Skin epidermis (tissue), 12 donors: ENCODE results near the gene KRT33A.
"Not testable (repeated sequence)": the region's sequence is repeated elsewhere in the genome, so short reads cannot be mapped to it uniquely, and the experiment has no call there.

Experiments
- H3K27ac ChIP-seq, 21 experiments: fragments of 200-600 bp; sonication (generic) in 11 of 21; one replicate each; pipeline ENCODE4 v1.5.0; 2020; ENCODE audit warnings: mild to moderate bottlenecking in 3 of 21, inconsistent platforms in 2 of 21, moderate library complexity in 2 of 21
- H3K4me3 ChIP-seq, 7 experiments: fragments of 200-600 bp; sonication (generic) in 2 of 7; one replicate each; pipeline ENCODE4 v1.5.0; 2020; ENCODE audit warnings: inconsistent platforms in 2 of 7, mild to moderate bottlenecking in 2 of 7, moderate library complexity in 1 of 7

The KRT33A gene

DNA sequence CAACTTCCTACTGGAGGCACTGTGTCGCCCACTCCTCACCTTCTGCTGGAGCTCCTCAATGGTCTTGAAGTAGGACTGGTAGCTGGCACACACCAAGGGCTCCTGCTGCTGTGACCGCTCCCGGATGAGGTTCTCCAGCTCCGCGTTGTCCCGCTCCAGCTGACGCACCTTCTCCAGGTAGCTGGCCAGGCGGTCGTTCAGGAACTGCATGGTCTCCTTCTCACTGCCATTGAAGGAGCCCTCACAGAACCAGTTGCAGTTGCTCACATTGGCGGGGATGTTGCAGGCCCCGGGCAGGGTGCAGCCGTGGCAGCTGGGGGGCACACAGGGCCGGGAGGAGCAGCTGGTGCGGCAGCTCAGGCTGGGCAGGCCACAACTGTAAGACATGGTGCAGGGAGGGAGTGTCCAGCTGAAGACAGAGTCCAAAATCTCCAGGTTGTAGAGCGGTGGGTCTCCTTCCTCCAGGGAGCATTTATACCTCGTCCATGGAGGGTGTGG is at the start of gene KRT33A:
Gene KRT33A (minus strand): TSS at position 448 of the 498 bp plus-strand sequence. CDS start 61 bp downstream, at position 387.
- H3K4me3 ChIP-seq, H3K27ac ChIP-seq: not testable (repeated sequence)

DNA sequence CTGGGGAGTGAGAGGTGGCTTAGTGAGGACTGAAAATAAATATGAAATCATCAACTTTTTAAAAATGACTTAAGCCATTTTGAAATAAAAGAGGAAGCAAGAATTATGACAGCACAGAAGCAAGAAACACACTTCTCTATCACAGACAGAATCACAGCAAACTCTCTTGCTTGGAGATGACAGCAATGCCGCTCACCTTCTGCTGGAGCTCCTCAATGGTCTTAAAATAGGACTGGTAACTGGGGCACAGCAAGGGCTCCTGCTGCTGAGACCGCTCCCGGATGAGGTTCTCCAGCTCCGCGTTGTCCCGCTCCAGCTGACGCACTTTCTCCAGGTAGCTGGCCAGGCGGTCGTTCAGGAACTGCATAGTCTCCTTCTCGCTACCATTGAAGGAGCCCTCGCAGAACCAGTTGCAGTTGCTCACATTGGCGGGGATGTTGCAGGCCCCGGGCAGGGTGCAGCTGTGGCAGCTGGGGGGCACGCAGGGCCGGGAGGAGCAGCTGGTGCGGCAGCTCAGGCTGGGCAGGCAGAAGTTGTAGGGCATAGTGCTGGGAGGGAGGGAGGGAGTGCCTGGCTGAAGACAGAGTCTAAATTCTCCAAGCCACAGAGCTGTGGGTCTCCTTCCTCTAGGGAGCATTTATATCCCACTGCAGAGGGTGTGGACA is 46.5 kb upstream of the KRT33A start, which contains the start of gene KRT31:
Gene KRT31 (minus strand): TSS at position 613 of the 665 bp plus-strand sequence. CDS start 69 bp downstream, at position 544.
- no peak within 1 kb of the TSS for H3K27ac ChIP-seq
- no peak within 1 kb of the TSS for H3K4me3 ChIP-seq

DNA sequence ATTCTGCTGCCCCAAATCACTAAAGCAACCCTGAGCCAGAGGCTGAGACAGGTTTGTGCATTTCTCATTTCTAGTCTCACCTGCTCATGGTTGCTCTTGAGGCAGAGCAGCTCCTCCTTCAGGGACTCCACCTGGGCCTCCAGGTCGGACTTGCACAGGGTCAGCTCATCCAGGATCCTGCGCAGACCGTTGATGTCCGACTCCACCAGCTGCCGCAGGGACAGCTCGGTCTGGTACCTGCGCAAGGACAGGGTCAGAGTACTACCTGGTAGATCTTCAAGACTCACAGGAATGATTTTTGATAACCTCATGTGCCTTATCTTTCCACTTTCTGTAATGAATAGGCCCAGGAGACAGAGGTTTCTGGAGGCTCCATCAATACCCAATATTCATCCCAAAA is 45.7 kb upstream of the KRT33A start:
- Histone ChIP-seq H3K4me3 (no peak overlapping the region), H3K27ac (no peak overlapping the region)

DNA sequence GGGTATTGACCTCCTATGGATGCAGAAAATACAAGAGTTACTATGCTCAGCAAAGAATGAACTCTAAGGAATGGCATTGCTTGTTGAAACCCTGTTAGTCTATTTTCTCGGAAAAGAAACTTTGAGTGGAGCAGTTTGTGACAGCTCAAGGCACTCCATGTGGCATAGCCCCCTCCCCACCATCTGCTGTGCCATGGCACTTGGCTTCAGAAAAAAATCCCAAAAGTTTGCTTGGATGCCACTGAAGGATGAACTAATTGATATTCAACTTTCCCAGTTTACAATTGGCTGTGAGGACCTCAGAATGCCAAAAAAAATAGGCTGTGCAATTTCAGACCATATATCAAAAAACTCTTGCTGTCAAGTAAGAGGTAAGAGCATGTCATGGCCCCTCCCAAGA is 45.0 kb upstream of the KRT33A start:
- H3K4me3 ChIP-seq: no peak overlapping the region

DNA sequence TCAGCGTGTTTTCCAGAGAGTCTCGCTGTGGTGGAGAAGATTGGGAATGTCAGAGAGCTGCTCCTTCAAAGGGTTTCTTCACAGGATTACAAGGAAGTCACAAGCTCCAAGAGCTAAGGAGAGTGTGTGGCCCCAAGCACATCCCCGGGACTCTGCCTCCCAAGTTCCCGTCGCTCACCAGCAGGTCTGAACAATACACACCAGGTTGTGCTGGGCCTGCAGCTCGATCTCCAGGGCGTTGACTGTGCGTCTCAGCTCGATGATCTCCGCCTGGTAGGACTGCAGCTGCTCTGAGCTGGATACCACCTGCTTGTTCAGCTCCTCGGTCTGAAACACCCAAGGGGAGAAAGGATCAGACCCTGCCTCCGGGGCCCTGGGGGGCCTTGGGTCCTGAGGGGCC is 44.4 kb upstream of the KRT33A start:
- peak overlapping the region in 9 of 21 experiments; percentile 29 to 74 (median 41) for H3K27ac ChIP-seq
- not testable (repeated sequence) for H3K4me3 ChIP-seq

More for the DNA sequence above, 45.0 kb upstream of the KRT33A start:
- peak overlapping the region in 8 of 21 experiments; percentile 29 to 74 (median 43) for H3K27ac ChIP-seq

DNA sequence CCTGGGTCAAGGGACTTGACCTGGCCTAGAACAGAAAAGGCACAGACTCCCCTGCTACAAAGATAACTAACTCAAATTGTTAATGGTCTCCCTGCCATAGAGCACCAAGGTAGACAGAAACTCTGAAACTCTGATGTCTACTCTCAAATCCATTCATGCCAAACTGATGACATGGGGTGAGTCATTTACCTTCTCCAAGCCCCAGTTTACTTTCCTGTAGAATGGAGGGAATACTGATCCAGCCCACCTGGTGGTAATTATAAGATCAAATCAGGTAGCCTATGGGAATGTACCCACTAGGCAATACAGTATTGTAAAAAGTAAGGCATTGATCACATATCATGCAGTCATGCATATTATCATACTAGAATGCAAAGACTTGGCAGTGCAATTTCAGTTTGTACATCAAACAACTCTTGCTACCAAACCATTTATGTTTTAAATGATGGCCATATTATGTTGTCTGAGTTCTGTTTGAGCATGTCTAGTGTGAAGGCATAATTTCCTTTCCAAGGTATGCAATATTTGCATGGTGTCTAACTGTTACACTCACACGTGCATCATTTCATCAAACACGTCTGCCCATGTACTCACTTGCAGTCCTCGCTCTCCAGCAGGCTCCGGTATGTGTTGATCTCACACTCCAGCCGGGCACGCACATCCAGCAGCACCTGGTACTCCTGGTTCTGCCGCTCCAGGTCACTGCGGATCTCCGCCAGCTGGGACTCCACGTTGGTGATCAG is 43.8 kb upstream of the KRT33A start:
- peak overlapping the region in 11 of 21 experiments; percentile 21 to 81 (median 45) for H3K27ac ChIP-seq
- no peak overlapping the region for H3K4me3 ChIP-seq

DNA sequence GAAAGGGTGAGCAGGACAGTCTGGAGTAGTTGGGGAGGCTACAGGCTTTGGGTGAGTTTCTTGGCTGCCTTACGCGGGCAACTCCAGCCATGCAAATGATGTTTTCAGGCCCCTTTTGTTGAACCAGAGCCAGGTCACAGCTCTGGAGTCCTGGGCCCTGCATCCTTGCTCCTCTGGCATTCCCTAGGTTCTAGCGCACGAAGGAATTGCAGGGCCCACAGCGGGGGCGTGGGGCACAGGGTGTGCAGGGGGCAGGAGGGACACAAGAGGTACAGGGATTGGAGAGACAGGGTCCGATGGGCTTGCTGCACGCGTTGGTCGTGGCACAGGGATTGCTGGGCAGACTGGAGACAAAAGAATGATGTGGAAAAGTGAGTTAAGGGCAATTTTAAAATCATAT is 43.2 kb upstream of the KRT33A start:
- Histone ChIP-seq H3K27ac (peak overlapping the region in 9 of 21 experiments; percentile 8 to 81 (median 52)), H3K4me3 (no peak overlapping the region)

DNA sequence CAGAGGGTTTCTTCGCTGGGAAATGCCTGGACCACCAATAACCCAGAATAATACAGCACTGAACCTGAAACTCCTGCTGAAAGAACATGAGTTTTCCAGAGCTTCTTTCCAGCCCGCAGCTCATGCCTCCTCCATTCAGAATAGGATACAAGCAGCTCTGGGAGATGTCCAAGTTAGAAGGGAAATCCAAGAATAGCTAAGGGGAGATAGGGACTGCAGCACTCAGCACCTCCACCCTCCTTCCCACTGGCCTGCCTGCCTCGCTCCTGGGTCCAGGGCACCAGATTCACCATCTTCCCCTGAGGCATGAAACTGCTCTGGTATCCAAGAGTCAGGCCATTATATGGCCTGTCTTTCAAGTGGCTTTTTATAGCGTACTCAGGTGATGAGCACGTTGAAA is 42.7 kb upstream of the KRT33A start:
- Histone ChIP-seq H3K4me3 (no peak overlapping the region), H3K27ac (peak overlapping the region in 5 of 21 experiments; percentile 35 to 81 (median 56))

DNA sequence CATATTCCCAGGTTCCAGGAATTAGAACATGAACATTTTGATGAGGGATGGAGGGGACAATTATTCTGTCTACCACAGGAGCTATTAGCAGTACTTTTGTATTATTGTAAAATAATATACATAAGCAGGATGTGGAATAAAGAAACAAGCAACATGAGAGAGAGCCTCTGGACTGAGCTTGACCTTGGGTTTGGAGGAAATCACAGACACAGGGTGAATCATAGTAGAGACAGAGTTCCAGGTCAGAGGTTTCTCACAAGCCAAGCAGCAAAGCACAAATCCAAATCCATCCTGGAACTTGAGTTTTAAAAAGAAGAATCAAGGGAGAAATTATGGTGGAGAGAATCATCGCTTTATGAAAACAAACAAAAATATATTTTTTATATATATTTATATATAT is 41.6 kb upstream of the KRT33A start:
- Histone ChIP-seq H3K27ac (no peak overlapping the region), H3K4me3 (no peak overlapping the region)

DNA sequence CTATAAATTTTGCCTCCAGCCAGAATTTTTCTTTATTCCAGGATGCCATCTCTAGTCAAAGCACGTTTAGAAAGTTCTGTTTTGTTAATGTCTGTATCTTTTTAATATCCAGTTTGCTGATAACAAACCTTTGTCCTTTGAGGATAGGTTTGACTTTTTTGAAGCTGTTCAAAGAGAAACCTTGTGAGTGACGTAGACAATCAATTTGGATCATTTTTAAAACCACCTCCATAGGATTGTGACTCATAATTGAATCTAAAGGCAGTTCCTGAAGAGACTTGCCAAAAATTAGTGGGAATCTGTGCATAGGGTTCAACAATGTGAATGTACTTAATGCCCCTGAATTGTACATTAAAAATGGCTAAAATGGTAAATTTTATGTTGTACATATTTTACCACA is 40.9 kb upstream of the KRT33A start:
- H3K4me3 ChIP-seq: no peak overlapping the region
- H3K27ac ChIP-seq: no peak overlapping the region

DNA sequence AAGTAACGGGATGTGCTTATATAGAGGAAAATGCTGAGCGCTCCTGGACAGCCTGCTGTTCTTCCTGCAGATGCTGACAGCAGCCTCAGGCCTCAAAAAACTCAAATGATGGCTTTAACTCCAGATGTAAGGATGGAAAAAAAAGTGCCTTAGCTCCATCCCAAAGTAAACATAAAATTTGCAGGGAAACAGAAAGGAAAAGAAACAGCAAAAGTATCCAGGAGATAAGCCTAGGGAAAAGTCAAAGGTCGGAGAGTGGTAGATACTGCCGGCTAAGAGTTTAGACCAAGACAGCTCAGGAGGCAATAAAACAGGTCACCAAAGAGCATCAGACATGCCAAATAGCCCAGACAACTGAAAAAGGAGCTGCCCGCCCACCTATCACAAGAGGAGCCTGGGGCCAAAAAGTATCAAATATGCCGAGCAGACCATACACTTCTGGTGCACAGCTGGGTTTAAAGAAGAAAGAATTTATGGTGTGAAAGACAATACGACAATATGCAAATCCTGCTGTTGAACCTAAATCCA is 39.8 kb upstream of the KRT33A start:
- H3K27ac ChIP-seq: no peak overlapping the region
- H3K4me3 ChIP-seq: no peak overlapping the region

DNA sequence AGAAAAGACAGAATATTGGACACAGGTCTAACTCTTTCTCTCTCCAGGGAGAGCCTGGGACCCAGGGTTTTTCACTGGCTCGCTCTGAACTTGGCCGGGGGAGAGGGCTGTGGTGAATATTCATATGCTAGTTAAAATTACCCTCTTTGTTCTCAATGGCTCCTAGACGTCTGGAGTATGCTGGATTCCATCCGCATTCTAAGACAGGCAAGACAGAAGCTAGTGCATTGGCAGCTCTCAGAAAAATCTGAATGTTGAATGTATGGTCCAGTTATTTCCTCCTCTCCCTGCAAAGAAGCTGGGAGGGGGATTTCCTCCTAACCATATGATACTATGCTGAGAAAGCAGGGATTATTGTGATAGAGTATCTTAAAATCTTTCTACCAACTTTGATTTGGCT is 37.0 kb upstream of the KRT33A start:
- H3K27ac ChIP-seq: no peak overlapping the region
- H3K4me3 ChIP-seq: no peak overlapping the region

DNA sequence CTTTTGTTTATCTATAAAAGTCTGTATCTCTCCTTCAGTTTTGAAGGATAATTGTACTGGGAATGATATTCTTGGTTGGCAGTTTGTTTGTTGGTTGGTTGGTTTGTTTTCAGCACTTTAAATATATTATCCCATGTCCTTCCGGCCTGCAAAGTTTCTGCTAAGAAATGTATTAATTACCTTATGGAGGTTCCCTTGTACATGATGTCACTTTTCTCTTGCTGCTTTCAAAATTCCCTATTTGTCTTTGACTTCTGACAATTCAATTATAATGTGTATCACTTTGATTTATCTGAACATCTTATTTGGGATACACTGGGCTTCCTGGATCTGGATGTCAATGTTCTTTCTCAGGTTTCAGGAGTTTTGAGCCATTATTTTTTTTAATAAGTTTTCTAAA is 35.6 kb upstream of the KRT33A start:
- Histone ChIP-seq H3K4me3 (no peak overlapping the region), H3K27ac (no peak overlapping the region)

DNA sequence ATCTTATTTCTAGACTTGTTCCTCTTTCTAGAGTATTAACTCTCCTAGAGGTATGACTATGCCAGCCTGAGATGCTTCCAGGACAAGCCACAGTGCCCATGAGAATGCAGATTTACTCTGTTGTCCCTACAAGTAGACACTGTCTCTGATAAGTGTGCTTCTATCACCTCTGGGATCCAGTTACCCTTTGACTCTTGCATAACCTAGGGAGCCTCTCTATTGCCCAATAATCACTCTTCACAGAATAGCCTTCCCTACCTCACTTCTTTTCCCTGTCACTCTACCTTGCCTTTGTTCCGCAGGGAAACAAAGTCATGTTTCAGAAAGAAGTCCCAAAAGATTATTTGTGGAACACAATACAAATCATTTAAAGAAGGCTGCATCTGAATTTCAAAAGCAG is 33.1 kb upstream of the KRT33A start:
- no peak overlapping the region for H3K4me3 ChIP-seq
- no peak overlapping the region for H3K27ac ChIP-seq

DNA sequence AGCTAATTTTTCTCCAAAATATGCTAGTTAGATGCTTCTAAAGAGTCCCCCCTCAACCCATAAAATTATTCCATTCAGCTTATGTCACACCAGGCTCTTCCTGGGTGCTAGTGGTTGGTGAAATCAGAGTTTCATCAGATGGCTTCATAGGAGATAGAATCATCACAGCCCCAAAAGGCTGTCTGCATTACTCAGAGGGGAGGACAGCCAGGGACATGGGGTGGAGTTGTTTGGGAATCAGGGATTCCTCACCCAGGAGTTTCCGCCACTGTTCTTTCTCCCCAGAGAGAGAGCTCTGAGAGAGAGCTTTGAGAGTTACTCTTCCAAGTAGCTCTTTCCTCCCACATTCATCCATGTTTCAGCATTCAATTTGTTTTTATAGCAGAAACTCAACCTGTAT is 31.8 kb upstream of the KRT33A start:
- Histone ChIP-seq H3K27ac (peak overlapping the region in 2 of 21 experiments; percentile 14 to 42), H3K4me3 (no peak overlapping the region)

DNA sequence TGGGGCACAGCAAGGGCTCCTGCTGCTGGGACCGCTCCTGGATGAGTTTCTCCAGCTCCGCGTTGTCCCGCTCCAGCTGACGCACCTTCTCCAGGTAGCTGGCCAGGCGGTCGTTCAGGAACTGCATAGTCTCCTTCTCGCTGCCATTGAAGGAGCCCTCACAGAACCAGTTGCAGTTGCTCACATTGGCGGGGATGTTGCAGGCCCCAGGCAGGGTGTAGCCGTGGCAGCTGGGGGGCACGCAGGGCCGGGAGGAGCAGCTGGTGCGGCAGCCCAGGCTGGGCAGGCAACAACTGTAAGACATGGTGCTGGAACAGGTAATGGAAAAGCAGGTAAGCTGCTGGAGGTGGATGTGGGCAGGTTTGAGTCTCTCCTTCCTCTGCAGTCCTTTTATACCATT is 31.3 kb upstream of the KRT33A start, which contains the start of gene KRT34:
Gene KRT34 (minus strand): TSS at position 364 of the 400 bp plus-strand sequence. CDS start 60 bp downstream, at position 304.
- H3K4me3 ChIP-seq: not testable (repeated sequence)
- peak within 1 kb of the TSS in 2 of 21 experiments; percentile 14 to 42 for H3K27ac ChIP-seq

DNA sequence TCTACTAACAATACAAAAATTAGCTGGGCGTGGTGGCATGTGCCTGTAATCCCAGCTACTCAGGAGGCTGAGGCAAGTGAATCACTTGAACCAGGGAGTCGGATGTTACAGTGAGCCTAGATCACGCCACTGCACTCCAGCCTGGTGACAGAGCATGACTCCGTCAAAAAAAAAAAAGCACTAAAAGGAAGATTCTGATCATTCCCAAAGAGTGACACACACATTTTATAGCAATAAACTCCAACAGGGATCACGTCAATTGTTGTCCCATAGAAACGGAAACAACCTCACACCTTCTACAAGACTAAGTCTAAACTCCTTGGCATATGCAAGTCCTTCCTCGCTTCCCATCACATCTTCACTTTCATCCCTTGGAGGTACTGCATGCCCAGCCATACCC is 29.5 kb upstream of the KRT33A start:
- not testable (repeated sequence) for H3K27ac ChIP-seq, H3K4me3 ChIP-seq

DNA sequence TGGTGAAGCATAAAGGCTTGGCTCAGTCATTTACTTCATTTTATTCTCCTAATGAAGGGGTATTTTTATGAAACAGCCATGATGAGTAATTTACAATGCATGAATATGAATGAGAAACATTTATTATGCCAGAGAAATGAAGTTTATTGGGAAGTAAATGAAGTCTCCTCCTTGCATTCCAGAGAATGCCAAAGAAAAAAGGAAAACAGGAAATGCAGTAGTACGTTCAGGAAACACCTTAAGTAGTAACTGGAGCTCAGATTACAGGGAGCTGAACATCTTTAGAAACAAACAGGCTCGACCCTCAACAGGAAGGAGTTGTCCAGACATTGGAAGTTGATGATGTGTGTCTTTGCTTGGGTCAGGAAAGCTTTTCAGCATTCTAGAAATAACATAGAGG is 26.9 kb upstream of the KRT33A start:
- Histone ChIP-seq H3K4me3 (no peak overlapping the region), H3K27ac (peak overlapping the region in 1 of 21 experiments; percentile 18)

DNA sequence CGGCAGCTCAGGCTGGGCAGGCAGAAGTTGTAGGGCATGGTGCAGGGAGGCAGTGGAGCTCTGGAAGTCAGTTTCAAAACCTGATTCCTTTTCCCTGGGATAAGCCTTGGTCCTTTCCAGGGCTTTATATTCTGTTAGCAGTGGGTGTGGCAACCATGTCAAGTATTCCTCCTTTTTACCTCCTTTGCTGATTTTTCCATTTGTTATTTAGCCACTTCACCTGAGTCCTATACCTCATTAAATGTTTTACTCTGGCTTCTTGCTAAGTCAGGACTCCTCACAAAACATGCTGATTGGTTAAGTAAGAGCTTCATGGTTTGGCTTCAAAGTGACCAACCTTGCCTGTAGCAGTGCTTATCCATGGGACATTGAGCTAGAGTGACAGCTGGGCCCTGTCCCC is 19.1 kb upstream of the KRT33A start, which contains the start of gene KRT33B:
Gene KRT33B (minus strand): TSS at position 101 of the 400 bp plus-strand sequence. CDS start 63 bp downstream, at position 38.
- no peak within 1 kb of the TSS for H3K27ac ChIP-seq
- H3K4me3 ChIP-seq: no peak within 1 kb of the TSS

DNA sequence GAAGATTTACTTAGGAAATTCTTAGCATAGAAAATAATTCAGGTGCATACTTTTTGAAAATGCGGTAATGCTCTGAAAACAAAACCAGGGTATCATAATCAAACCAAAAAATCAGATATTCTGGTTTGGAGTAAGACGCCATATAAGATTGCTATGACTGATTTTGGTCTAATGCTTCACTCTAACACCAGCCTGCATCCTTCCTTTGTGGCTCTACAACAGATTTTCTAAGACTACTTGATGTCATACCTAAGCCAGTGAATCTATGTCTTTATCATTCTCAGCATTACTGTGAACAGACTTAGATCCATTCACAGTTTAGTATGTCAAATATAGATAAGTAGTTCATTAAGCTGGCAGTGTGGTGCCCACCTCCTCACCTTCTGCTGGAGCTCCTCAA is 18.4 kb upstream of the KRT33A start:
- Histone ChIP-seq H3K4me3 (no peak overlapping the region), H3K27ac (no peak overlapping the region)
